GM18907 (cell line): Measurements from ENCODE around the gene RSF1.

ENCODE experiments used
- ATAC-seq: cut with Tn5 transposase; IDR thresholded peaks from one replicate; pipeline ENCODE4 v1.9.1; 2021; ENCODE audit warnings: mild to moderate bottlenecking, moderate library complexity; ENCODE audit not compliant: unreplicated experiment

The RSF1 gene

GRCh38 chr11:77814848-77815247 lies 5.7 kb downstream of the RSF1 start:
- no peak for ATAC-seq

GRCh38 chr11:77813256-77813655 lies 7.3 kb downstream of the RSF1 start:
- no peak for ATAC-seq

GRCh38 chr11:77806993-77807392 lies 13.5 kb downstream of the RSF1 start:
- ATAC-seq: no peak

- no peak for ATAC-seq
These were observed 14.1 kb downstream of the RSF1 start for GRCh38 chr11:77806415-77806814.

- no peak for ATAC-seq
These were observed 19.0 kb downstream of the RSF1 start for GRCh38 chr11:77801477-77801876.

GRCh38 chr11:77800449-77800848 lies 20.1 kb downstream of the RSF1 start:
- ATAC-seq: no peak

GRCh38 chr11:77799338-77799737 lies 21.2 kb downstream of the RSF1 start:
- ATAC-seq: no peak

GRCh38 chr11:77793972-77794371 lies 26.6 kb downstream of the RSF1 start:
- ATAC-seq: no peak

GRCh38 chr11:77791301-77791700 lies 29.2 kb downstream of the RSF1 start:
- ATAC-seq: no peak

GRCh38 chr11:77789731-77790476 lies 30.6 kb downstream of the RSF1 start:
- ATAC-seq: no peak

GRCh38 chr11:77789061-77789730 lies 31.3 kb downstream of the RSF1 start:
- no peak for ATAC-seq

- ATAC-seq: no peak
These were observed 36.0 kb downstream of the RSF1 start for GRCh38 chr11:77784572-77784971.

GRCh38 chr11:77783025-77783424 lies 37.5 kb downstream of the RSF1 start:
- no peak for ATAC-seq

- no peak for ATAC-seq
These were observed 40.6 kb downstream of the RSF1 start for GRCh38 chr11:77779935-77780334.

GRCh38 chr11:77778549-77778948 lies 42.0 kb downstream of the RSF1 start:
- ATAC-seq: no peak

GRCh38 chr11:77778118-77778517 lies 42.4 kb downstream of the RSF1 start:
- ATAC-seq: no peak

GRCh38 chr11:77776455-77776854 lies 44.1 kb downstream of the RSF1 start:
- ATAC-seq: no peak

- ATAC-seq: no peak
These were observed 44.6 kb downstream of the RSF1 start for GRCh38 chr11:77775936-77776335.

- ATAC-seq: no peak
These were observed 49.4 kb downstream of the RSF1 start for GRCh38 chr11:77771135-77771534.

- no peak for ATAC-seq
These were observed 49.9 kb downstream of the RSF1 start for GRCh38 chr11:77770629-77771028.

GRCh38 chr11:77762426-77762825 lies 58.1 kb downstream of the RSF1 start:
- no peak for ATAC-seq

GRCh38 chr11:77761491-77761890 lies 59.0 kb downstream of the RSF1 start:
- no peak for ATAC-seq

- ATAC-seq: no peak
These were observed 62.2 kb downstream of the RSF1 start for GRCh38 chr11:77758331-77758730.
